H9 (cell line): ENCODE measurements around the gene MUL1. TPM values are rescaled to one million over a fixed set of nuclear protein-coding genes. Genes with fewer than 3 reads are reported as not detected.

Experiments
- DNase-seq: peaks from one replicate; pipeline ENCODE4 v3.0.0-alpha.2; 2017
- H2AFZ ChIP-seq: one replicate; pipeline ENCODE4 v1.6.1; 2013; ENCODE audit warnings: mild to moderate bottlenecking, low read length, control low read depth, moderate library complexity
- H2AK5ac ChIP-seq: 2 replicates; pipeline ENCODE4 v1.6.1; 2013; ENCODE audit warnings: low read length, control low read depth, mixed read lengths; ENCODE audit not compliant: insufficient read length
- H2BK120ac ChIP-seq: one replicate; pipeline ENCODE4 v1.6.1; 2013; ENCODE audit warnings: low read depth, mild to moderate bottlenecking, low read length, control low read depth, inconsistent platforms; ENCODE audit not compliant: poor library complexity, severe bottlenecking
- H2BK12ac ChIP-seq: 2 replicates; pipeline ENCODE4 v1.6.1; 2013; ENCODE audit warnings: low read length, control low read depth, mixed read lengths, low read depth; ENCODE audit not compliant: insufficient read length
- H2BK15ac ChIP-seq: 2 replicates; pipeline ENCODE4 v1.6.1; 2013; ENCODE audit warnings: low read depth, low read length, control low read depth
- H2BK20ac ChIP-seq: one replicate; pipeline ENCODE4 v1.6.1; 2013; ENCODE audit warnings: low read depth, mild to moderate bottlenecking, low read length, control low read depth, inconsistent platforms; ENCODE audit not compliant: poor library complexity, severe bottlenecking
- H2BK5ac ChIP-seq: 2 replicates; pipeline ENCODE4 v1.6.1; 2013; ENCODE audit warnings: low read length, control low read depth, mixed read lengths; ENCODE audit not compliant: insufficient read length
- H3K14ac ChIP-seq: 2 replicates; pipeline ENCODE4 v1.6.1; 2013; ENCODE audit warnings: low read length, control low read depth; ENCODE audit not compliant: insufficient read depth
- H3K18ac ChIP-seq: 2 replicates; pipeline ENCODE4 v1.6.1; 2013; ENCODE audit warnings: low read depth, mild to moderate bottlenecking, mixed read lengths, low read length, control low read depth; ENCODE audit not compliant: insufficient read length
- H3K23ac ChIP-seq: 2 replicates; pipeline ENCODE4 v1.6.1; 2013; ENCODE audit warnings: low read length, control low read depth, mixed read lengths, low read depth; ENCODE audit not compliant: insufficient read length
- H3K23me2 ChIP-seq: 2 replicates; pipeline ENCODE4 v1.6.1; 2013; ENCODE audit warnings: low read depth, mild to moderate bottlenecking, mixed read lengths, low read length, control low read depth; ENCODE audit not compliant: insufficient read length, poor library complexity, severe bottlenecking
- H3K27ac ChIP-seq: 2 replicates; pipeline ENCODE4 v1.5.1; 2013; ENCODE audit warnings: low read length, control low read depth, mixed read lengths, low read depth; ENCODE audit not compliant: insufficient read length
- H3K27me3 ChIP-seq: 2 replicates; pipeline ENCODE4 v1.6.1; 2013; ENCODE audit warnings: low read length, control low read depth, inconsistent platforms; ENCODE audit not compliant: insufficient read depth
- H3K4ac ChIP-seq: 2 replicates; pipeline ENCODE4 v1.6.1; 2013; ENCODE audit warnings: low read depth, mild to moderate bottlenecking, control low read depth, inconsistent platforms, low read length, moderate library complexity
- H3K4me1 ChIP-seq: 2 replicates; pipeline ENCODE4 v1.6.1; 2013; ENCODE audit warnings: low read length, control low read depth, inconsistent platforms; ENCODE audit not compliant: insufficient read depth
- H3K4me2 ChIP-seq: 2 replicates; pipeline ENCODE4 v1.6.1; 2013; ENCODE audit warnings: low read length, control low read depth, mixed read lengths; ENCODE audit not compliant: insufficient read length, insufficient read depth
- H3K56ac ChIP-seq: 2 replicates; pipeline ENCODE4 v1.6.1; 2013; ENCODE audit warnings: low read depth, mild to moderate bottlenecking, mixed read lengths, low read length, control low read depth; ENCODE audit not compliant: insufficient read length
- H3K79me1 ChIP-seq: 2 replicates; pipeline ENCODE4 v1.6.1; 2013; ENCODE audit warnings: low read depth, mild to moderate bottlenecking, moderate library complexity, low read length, control low read depth, inconsistent platforms; ENCODE audit not compliant: insufficient read depth, poor library complexity, severe bottlenecking
- H3K79me2 ChIP-seq: 2 replicates; pipeline ENCODE4 v1.6.1; 2013; ENCODE audit warnings: low read length, control low read depth, inconsistent platforms; ENCODE audit not compliant: insufficient read depth
- H3K9ac ChIP-seq: 2 replicates; pipeline ENCODE4 v1.6.1; 2013; ENCODE audit warnings: low read length, control low read depth, mixed read lengths; ENCODE audit not compliant: insufficient read length; ENCODE audit errors: extremely low read depth
- H3K9me3 ChIP-seq: one replicate; pipeline ENCODE4 v1.6.1; 2013; ENCODE audit warnings: low read depth, low read length, inconsistent platforms; ENCODE audit not compliant: control insufficient read depth
- H3T11ph ChIP-seq: one replicate; pipeline ENCODE4 v1.6.1; 2013; ENCODE audit warnings: mild to moderate bottlenecking, low read length, control low read depth, inconsistent platforms
- H4K20me1 ChIP-seq: one replicate; pipeline ENCODE4 v1.6.1; 2013; ENCODE audit not compliant: control insufficient read depth, insufficient read length, insufficient read depth
- H4K5ac ChIP-seq: 2 replicates; pipeline ENCODE4 v1.6.1; 2013; ENCODE audit warnings: low read depth, mild to moderate bottlenecking, mixed read lengths, low read length, control low read depth; ENCODE audit not compliant: insufficient read length
- H4K8ac ChIP-seq: replicated peaks from 2 replicates; pipeline ENCODE4 v1.6.1; 2013; ENCODE audit warnings: low read length, control low read depth, mixed read lengths, low read depth; ENCODE audit not compliant: insufficient read length
- H4K91ac ChIP-seq: 2 replicates; pipeline ENCODE4 v1.6.1; 2013; ENCODE audit warnings: low read depth, mild to moderate bottlenecking, moderate library complexity, mixed read lengths, low read length, control low read depth; ENCODE audit not compliant: insufficient read length
- H3K27ac Mint-ChIP-seq, 3 experiments: 2 replicates in 2 of 3; 3 replicates in 1 of 3; pipeline ENCODE4 v1.8.0; 2020 to 2021; ENCODE audit warnings: mixed read lengths in 3 of 3, mild to moderate bottlenecking in 1 of 3, moderate library complexity in 1 of 3
- H3K27me3 Mint-ChIP-seq: 2 replicates; pipeline ENCODE4 v1.8.0; 2021; ENCODE audit warnings: low read depth, mild to moderate bottlenecking, moderate library complexity, mixed read lengths
- H3K36me3 Mint-ChIP-seq, 3 experiments: 2 replicates in 2 of 3; 3 replicates in 1 of 3; pipeline ENCODE4 v1.8.0; 2020 to 2021; ENCODE audit warnings: low read depth in 3 of 3, mixed read lengths in 3 of 3; ENCODE audit not compliant: insufficient read depth in 1 of 3
- H3K4me1 Mint-ChIP-seq, 2 experiments: 2 replicates each; pipeline ENCODE4 v1.8.0; 2020; ENCODE audit warnings: mixed read lengths in 2 of 2
- H3K4me3 Mint-ChIP-seq, 2 experiments: 2 replicates in 1 of 2; 3 replicates in 1 of 2; pipeline ENCODE4 v1.8.0; 2020 to 2021; ENCODE audit warnings: mild to moderate bottlenecking in 2 of 2, mixed read lengths in 2 of 2, moderate library complexity in 1 of 2
- H3K9me3 Mint-ChIP-seq, 2 experiments: 2 replicates in 1 of 2; 3 replicates in 1 of 2; pipeline ENCODE4 v1.8.0; 2020; ENCODE audit warnings: mild to moderate bottlenecking in 2 of 2, mixed read lengths in 2 of 2, moderate library complexity in 1 of 2
- WGBS: extraction: QIAGEN DNeasy Blood & Tissue Kit; methylation state at CpG from one replicate; pipeline ENCODE4 v1.1.7; 2013; ENCODE audit warnings: missing lambda C conversion rate, low lambda C conversion rate, mixed read lengths; ENCODE audit not compliant: insufficient read length; ENCODE audit errors: extremely low coverage; 5-methylcytosine and 5-hydroxymethylcytosine counted together
- total RNA-seq: library from RNA; stranded (reverse); gene quantifications from 2 replicates; pipeline ENCODE4 v1.2.1, GENCODE V29; 2021
- TF ChIP-seq, protein P1 (sequence below): fragments of 200-600 bp; sonication (generic); conservative IDR thresholded peaks from 3 replicates; pipeline ENCODE4 v1.8.0; 2021; ENCODE audit warnings: antibody characterized with exemption, mild to moderate bottlenecking

MUL1 gene
- total RNA-seq, 1 experiment from 2014 or later, result 27.1 TPM

DNA sequence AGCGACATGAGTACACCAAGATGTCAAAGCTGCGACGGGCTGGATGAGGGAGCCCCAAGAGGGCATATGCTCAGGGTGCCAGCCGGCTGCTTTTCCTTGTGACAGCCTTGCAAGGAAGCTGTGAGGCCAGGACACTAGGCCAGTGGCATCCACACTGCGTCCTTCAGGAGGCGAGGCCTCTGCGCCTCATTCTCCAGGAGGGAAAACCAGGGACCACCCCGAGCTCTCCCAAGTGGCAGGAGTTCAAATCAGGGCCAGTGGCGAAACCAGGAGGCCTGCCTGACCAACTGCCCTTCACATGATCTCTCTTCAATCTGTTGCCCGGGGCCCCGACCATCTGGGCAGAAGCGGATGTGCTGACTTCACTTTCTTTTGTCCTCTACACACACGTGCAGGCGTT is 8.2 kb downstream of the MUL1 start:
- Histone ChIP-seq H3K9me3 (no peaks in the 10 kb centered on the region), H2BK15ac (no peak overlapping the region), H3K4me1 (no peaks in the 10 kb centered on the region), H3K4me2 (no peak overlapping the region), H3K9ac (no peak overlapping the region), H3K18ac (no peak overlapping the region), H4K5ac (no peak overlapping the region), H4K20me1 (no peaks in the 10 kb centered on the region), H3K79me2 (no peaks in the 10 kb centered on the region; the same call in 1 of the 2 replicates), H3K79me1 (no peaks in the 10 kb centered on the region), H3K14ac (no peak overlapping the region), H2AK5ac (no peak overlapping the region), H3T11ph (no peak overlapping the region), H2BK5ac (no peak overlapping the region), H3K23ac (no peak overlapping the region), H3K27me3 (no peaks in the 10 kb centered on the region), H3K27ac (no peak overlapping the region), H3K56ac (no peak overlapping the region), H4K91ac (no peak overlapping the region), H2BK20ac (no peak overlapping the region), H2AFZ (no peak overlapping the region), H3K23me2 (no peaks in the 10 kb centered on the region), H2BK12ac (no peak overlapping the region), H4K8ac (no peak overlapping the region), H3K4ac (no peak overlapping the region), H2BK120ac (no peak overlapping the region)
- peaks cover 19 to 44% (median 40%) of the 10 kb centered on the region in 3 experiments; a peak in 6 of 7 replicates for H3K36me3 Mint-ChIP-seq
- peaks cover 10% of the 10 kb centered on the region for H3K27me3 Mint-ChIP-seq
- TF ChIP-seq, protein P1, sequence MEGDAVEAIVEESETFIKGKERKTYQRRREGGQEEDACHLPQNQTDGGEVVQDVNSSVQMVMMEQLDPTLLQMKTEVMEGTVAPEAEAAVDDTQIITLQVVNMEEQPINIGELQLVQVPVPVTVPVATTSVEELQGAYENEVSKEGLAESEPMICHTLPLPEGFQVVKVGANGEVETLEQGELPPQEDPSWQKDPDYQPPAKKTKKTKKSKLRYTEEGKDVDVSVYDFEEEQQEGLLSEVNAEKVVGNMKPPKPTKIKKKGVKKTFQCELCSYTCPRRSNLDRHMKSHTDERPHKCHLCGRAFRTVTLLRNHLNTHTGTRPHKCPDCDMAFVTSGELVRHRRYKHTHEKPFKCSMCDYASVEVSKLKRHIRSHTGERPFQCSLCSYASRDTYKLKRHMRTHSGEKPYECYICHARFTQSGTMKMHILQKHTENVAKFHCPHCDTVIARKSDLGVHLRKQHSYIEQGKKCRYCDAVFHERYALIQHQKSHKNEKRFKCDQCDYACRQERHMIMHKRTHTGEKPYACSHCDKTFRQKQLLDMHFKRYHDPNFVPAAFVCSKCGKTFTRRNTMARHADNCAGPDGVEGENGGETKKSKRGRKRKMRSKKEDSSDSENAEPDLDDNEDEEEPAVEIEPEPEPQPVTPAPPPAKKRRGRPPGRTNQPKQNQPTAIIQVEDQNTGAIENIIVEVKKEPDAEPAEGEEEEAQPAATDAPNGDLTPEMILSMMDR, result no peak
- H3K9me3 Mint-ChIP-seq, result no peaks in the 10 kb centered on the region
- no CpG with 5 or more reads among the region's 14 CpGs for WGBS
- DNase-seq, result no peak
- no peak overlapping the region for H3K27ac Mint-ChIP-seq
- no peak overlapping the region for H3K4me3 Mint-ChIP-seq
- peaks cover 0 to 3% of the 10 kb centered on the region in 2 experiments for H3K4me1 Mint-ChIP-seq
